OCI-LY7 (cell line): ENCODE results near the gene TANC1. TPM values are rescaled to one million over a fixed set of nuclear protein-coding genes. Genes with fewer than 3 reads are reported as not detected.

Experiments
- BruUV-seq: library from RNA; stranded (reverse); fragments of 400-500 nt; replicated peaks from 2 replicates; lab custom pipeline; 2021; lab: Mats Ljungman, UMichigan
- CTCF ChIA-PET: fragments of 300-600 bp; sonication (Branson Sonifier 250); formaldehyde crosslinking; loops from one replicate; lab custom pipeline; 2022; ENCODE audit warnings: antibody characterized with exemption; ENCODE audit not compliant: unreplicated experiment; lab: Charles Lee
- POLR2A ChIA-PET: fragments of 300-600 bp; sonication (Branson Sonifier 250); formaldehyde crosslinking; loops from one replicate; lab custom pipeline; 2022; ENCODE audit warnings: antibody characterized with exemption; lab: Charles Lee
- DNase-seq: peaks from one replicate; pipeline ENCODE4 v3.0.0-alpha.2; 2015; ENCODE audit warnings: low spot score
- H2AFZ ChIP-seq: fragments of 200-600 bp; sonication (generic), shearing (Covaris generic); 2 replicates; pipeline ENCODE4 v1.6.1; 2014; ENCODE audit warnings: mild to moderate bottlenecking, antibody characterized with exemption, low read length, moderate library complexity
- H3K27ac ChIP-seq: fragments of 200-600 bp; sonication (generic); 2 replicates; pipeline ENCODE4 v1.5.1; 2014; ENCODE audit warnings: mixed run types, low read depth, mild to moderate bottlenecking, moderate library complexity, low read length, inconsistent platforms; ENCODE audit not compliant: poor library complexity, severe bottlenecking
- H3K36me3 ChIP-seq: fragments of 200-600 bp; sonication (generic); 2 replicates; pipeline ENCODE4 v1.6.1; 2014; ENCODE audit warnings: mild to moderate bottlenecking, antibody characterized with exemption, low read length, moderate library complexity, mixed read lengths; ENCODE audit not compliant: insufficient read depth
- H3K4me1 ChIP-seq: fragments of 200-600 bp; sonication (generic); 2 replicates; pipeline ENCODE4 v1.5.1; 2014; ENCODE audit warnings: mild to moderate bottlenecking, low read length; ENCODE audit not compliant: insufficient read depth, poor library complexity, severe bottlenecking
- H3K4me2 ChIP-seq: fragments of 200-600 bp; sonication (generic); 2 replicates; pipeline ENCODE4 v1.6.1; 2014; ENCODE audit warnings: mild to moderate bottlenecking, low read length
- H3K4me3 ChIP-seq: fragments of 200-600 bp; sonication (generic); 2 replicates; pipeline ENCODE4 v1.5.1; 2014; ENCODE audit warnings: mild to moderate bottlenecking, low read depth, low read length; ENCODE audit not compliant: poor library complexity, severe bottlenecking
- H3K79me2 ChIP-seq: fragments of 200-600 bp; sonication (generic); 2 replicates; pipeline ENCODE4 v1.6.1; 2016; ENCODE audit warnings: low read depth, mild to moderate bottlenecking, low read length, moderate library complexity, mixed read lengths; ENCODE audit not compliant: insufficient read depth
- H3K9me2 ChIP-seq: fragments of 200-600 bp; sonication (generic); 2 replicates; pipeline ENCODE4 v1.6.1; 2016; ENCODE audit warnings: mild to moderate bottlenecking, low read length, mixed read lengths; ENCODE audit not compliant: insufficient read depth
- H3K9me3 ChIP-seq: fragments of 200-600 bp; sonication (generic); 2 replicates; pipeline ENCODE4 v1.6.1; 2014; ENCODE audit warnings: mild to moderate bottlenecking, mixed run types, low read length, mixed read lengths
- H4K20me1 ChIP-seq: fragments of 200-600 bp; sonication (generic); 2 replicates; pipeline ENCODE4 v1.6.1; 2014; ENCODE audit warnings: mild to moderate bottlenecking, antibody characterized with exemption, low read length, moderate library complexity, mixed read lengths; ENCODE audit not compliant: insufficient read depth
- EZH2phosphoT487 ChIP-seq: fragments of 200-600 bp; sonication (generic); IDR thresholded peaks from 2 replicates; pipeline ENCODE4 v1.6.1; 2018; ENCODE audit warnings: low read depth, borderline replicate concordance, mild to moderate bottlenecking, mixed run types, antibody characterized with exemption, low read length, moderate library complexity, mixed read lengths
- intact Hi-C: fragments of 100-400 bp; cut with micrococcal nuclease; formaldehyde crosslinking; loops from one replicate; pipeline ENCODE4 v1.10.0; 2022; ENCODE audit not compliant: unreplicated experiment
- total RNA-seq, 2 experiments: library from RNA; depleted of rRNA in 1 of 2; stranded (reverse); fragments of >200 nt in 1 of 2; shearing (Covaris generic) in 1 of 2; gene quantifications; 2 replicates each; pipeline ENCODE4 v1.2.3, GENCODE V29; 2014 to 2022
- TF ChIP-seq, protein P1 (sequence below): fragments of 200-600 bp; sonication (generic); conservative IDR thresholded peaks from 2 replicates; pipeline ENCODE4 v1.5.1; 2014; ENCODE audit warnings: mild to moderate bottlenecking, antibody characterized with exemption, low read length, moderate library complexity, mixed read lengths

The TANC1 gene
- total RNA-seq, 2 experiments from 2014 or later, result 0.04 TPM; not detected in 1

- ChIA-PET POLR2A (no interaction called here), CTCF (no interaction called here)
- H3K36me3 ChIP-seq, result no peaks in the 10 kb centered on the region
- H3K4me1 ChIP-seq, result no peaks in the 10 kb centered on the region
- no peak overlapping the region for H3K4me2 ChIP-seq
- BruUV-seq, result no TSS peak
- H4K20me1 ChIP-seq, result no peaks in the 10 kb centered on the region
- TF ChIP-seq, protein P1, sequence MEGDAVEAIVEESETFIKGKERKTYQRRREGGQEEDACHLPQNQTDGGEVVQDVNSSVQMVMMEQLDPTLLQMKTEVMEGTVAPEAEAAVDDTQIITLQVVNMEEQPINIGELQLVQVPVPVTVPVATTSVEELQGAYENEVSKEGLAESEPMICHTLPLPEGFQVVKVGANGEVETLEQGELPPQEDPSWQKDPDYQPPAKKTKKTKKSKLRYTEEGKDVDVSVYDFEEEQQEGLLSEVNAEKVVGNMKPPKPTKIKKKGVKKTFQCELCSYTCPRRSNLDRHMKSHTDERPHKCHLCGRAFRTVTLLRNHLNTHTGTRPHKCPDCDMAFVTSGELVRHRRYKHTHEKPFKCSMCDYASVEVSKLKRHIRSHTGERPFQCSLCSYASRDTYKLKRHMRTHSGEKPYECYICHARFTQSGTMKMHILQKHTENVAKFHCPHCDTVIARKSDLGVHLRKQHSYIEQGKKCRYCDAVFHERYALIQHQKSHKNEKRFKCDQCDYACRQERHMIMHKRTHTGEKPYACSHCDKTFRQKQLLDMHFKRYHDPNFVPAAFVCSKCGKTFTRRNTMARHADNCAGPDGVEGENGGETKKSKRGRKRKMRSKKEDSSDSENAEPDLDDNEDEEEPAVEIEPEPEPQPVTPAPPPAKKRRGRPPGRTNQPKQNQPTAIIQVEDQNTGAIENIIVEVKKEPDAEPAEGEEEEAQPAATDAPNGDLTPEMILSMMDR, result no peak
- no peak for TF ChIP-seq EZH2phosphoT487
- H3K4me3 ChIP-seq, result no peak overlapping the region
- H3K27ac ChIP-seq, result no peak overlapping the region
- H3K9me2 ChIP-seq, result no peaks in the 10 kb centered on the region
- DNase-seq, result no peak
- no peaks in the 10 kb centered on the region for H3K9me3 ChIP-seq
- no peaks in the 10 kb centered on the region for H3K79me2 ChIP-seq
- H2AFZ ChIP-seq, result no peak overlapping the region
- intact Hi-C loops, result no loop called here
These were observed 220.0 kb downstream of the TANC1 start for GRCh38 chr2:159188449-159188848.

DNA sequence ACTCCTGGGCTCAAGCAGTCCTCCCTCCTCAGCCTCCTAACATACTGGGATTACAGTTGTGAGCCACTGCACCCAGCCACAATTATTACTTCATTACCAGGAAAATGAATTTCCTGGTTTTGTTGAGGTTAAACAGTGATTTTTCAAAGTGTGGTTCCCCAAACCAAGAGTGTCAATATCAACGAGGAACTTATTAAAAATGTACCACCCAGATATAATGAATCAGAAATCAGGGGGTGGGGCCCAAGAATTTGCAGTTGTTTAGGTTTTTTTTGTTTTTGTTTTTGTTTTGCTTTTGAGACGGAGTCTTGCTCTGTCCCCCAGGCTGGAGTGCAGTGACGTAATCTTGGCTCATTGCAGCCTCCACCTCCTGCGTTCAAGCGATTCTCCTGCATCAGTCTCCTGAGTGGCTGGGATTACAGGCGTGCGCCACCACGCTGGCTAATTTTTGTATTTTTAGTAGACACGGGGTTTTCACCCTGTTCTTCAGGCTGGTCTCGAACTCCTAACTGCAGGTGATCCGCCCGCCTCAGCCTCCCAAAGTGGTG is 224.0 kb downstream of the TANC1 start:
- no peak overlapping the region for H3K27ac ChIP-seq
- no peaks in the 10 kb centered on the region for H3K9me2 ChIP-seq
- intact Hi-C loops, result no loop called here
- H3K4me2 ChIP-seq, result no peak overlapping the region
- H3K36me3 ChIP-seq, result no peaks in the 10 kb centered on the region
- no peak overlapping the region for H3K4me3 ChIP-seq
- no peaks in the 10 kb centered on the region for H4K20me1 ChIP-seq
- BruUV-seq, result no TSS peak
- ChIA-PET POLR2A (no interaction called here), CTCF (no interaction called here)
- no peaks in the 10 kb centered on the region for H3K4me1 ChIP-seq
- TF ChIP-seq EZH2phosphoT487, result no peak
- TF ChIP-seq, protein P1, result no peak
- H2AFZ ChIP-seq, result no peak overlapping the region
- H3K79me2 ChIP-seq, result no peaks in the 10 kb centered on the region
- no peak for DNase-seq
- H3K9me3 ChIP-seq, result no peaks in the 10 kb centered on the region

DNA sequence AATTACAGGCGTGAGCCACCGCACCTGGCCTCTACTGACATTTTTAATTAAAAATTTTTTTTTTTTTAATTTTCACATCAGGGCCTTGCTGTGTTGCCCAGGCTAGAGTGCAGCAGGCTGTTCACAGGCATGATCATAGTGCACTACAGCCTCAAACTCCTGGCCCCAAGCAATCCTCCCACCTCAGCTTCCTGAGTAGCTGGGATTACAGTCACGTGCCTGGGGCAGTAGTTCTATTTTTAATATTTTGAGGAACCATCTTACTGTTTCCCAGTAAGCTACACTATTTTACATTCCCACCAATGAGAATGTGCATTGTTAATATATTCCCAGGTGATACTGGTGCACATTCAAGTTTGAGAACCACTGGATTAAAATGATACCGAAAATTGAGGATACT is 225.4 kb downstream of the TANC1 start:
- no peaks in the 10 kb centered on the region for H3K9me2 ChIP-seq
- ChIA-PET POLR2A (no interaction called here), CTCF (no interaction called here)
- intact Hi-C loops, result no loop called here
- no peak overlapping the region for H3K27ac ChIP-seq
- H3K4me3 ChIP-seq, result no peak overlapping the region
- H3K9me3 ChIP-seq, result no peaks in the 10 kb centered on the region
- no peak overlapping the region for H3K4me2 ChIP-seq
- no peaks in the 10 kb centered on the region for H4K20me1 ChIP-seq
- BruUV-seq, result no TSS peak
- no peak overlapping the region for H2AFZ ChIP-seq
- H3K4me1 ChIP-seq, result no peaks in the 10 kb centered on the region
- no peak for DNase-seq
- no peaks in the 10 kb centered on the region for H3K79me2 ChIP-seq
- H3K36me3 ChIP-seq, result no peaks in the 10 kb centered on the region
- TF ChIP-seq EZH2phosphoT487, result no peak
- TF ChIP-seq, protein P1, result no peak
